ENCODE measurements around the gene GOLPH3L.
"Not testable (repeated sequence)": the region's sequence is repeated elsewhere in the genome, so short reads cannot be mapped to it uniquely, and the experiment has no call there.

GOLPH3L gene

GRCh38 chr1:150718225-150718891, 21.4 kb upstream of the GOLPH3L start:
- no peak overlapping the region for H3K4me3 ChIP-seq (ENCODE audit: low read depth, low read length)
- TF ChIP-seq MAX (IDR thresholded peaks at IDR 0.05; ENCODE audit: low read depth, low read length) (no peak), MYC (IDR thresholded peaks at IDR 0.05; ENCODE audit: low read depth, low read length) (no peak)
- DNase-seq (ENCODE audit: low read depth) = no peak

GRCh38 chr1:150709031-150709430, 12.1 kb upstream of the GOLPH3L start:
- H3K4me3 ChIP-seq (ENCODE audit: low read depth, low read length); DNase-seq (ENCODE audit: low read depth): not testable (repeated sequence)

- no peak overlapping the region for H3K4me3 ChIP-seq (ENCODE audit: low read depth, low read length)
- TF ChIP-seq MYC (IDR thresholded peaks at IDR 0.05; ENCODE audit: low read depth, low read length) (no peak), MAX (IDR thresholded peaks at IDR 0.05; ENCODE audit: low read depth, low read length) (no peak), POLR2A (IDR thresholded peaks at IDR 0.05; ENCODE audit: extremely low read depth, insufficient read length) (no peak), CTCF (IDR thresholded peaks at IDR 0.05; ENCODE audit: low read depth, low read length) (no peak)
- DNase-seq (ENCODE audit: low read depth) = no peak
These were observed 11.6 kb upstream of the GOLPH3L start for GRCh38 chr1:150708595-150708994.

- H3K4me3 ChIP-seq (ENCODE audit: low read depth, low read length) = no peak overlapping the region
- DNase-seq (ENCODE audit: low read depth) = no peak
- TF ChIP-seq MAX (IDR thresholded peaks at IDR 0.05; ENCODE audit: low read depth, low read length) (no peak), POLR2A (IDR thresholded peaks at IDR 0.05; ENCODE audit: extremely low read depth, insufficient read length) (no peak), CTCF (IDR thresholded peaks at IDR 0.05; ENCODE audit: low read depth, low read length) (no peak), MYC (IDR thresholded peaks at IDR 0.05; ENCODE audit: low read depth, low read length) (no peak)
These were observed 9.1 kb upstream of the GOLPH3L start for GRCh38 chr1:150706091-150706490.

- DNase-seq (ENCODE audit: low read depth) = no peak
- no peak overlapping the region for H3K4me3 ChIP-seq (ENCODE audit: low read depth, low read length)
- TF ChIP-seq MAX (IDR thresholded peaks at IDR 0.05; ENCODE audit: low read depth, low read length) = no peak
- no peak for TF ChIP-seq MYC (IDR thresholded peaks at IDR 0.05; ENCODE audit: low read depth, low read length)
- TF ChIP-seq CTCF (IDR thresholded peaks at IDR 0.05; ENCODE audit: low read depth, low read length) = no peak
- no peak for TF ChIP-seq POLR2A (IDR thresholded peaks at IDR 0.05; ENCODE audit: extremely low read depth, insufficient read length)
These were observed 6.5 kb upstream of the GOLPH3L start for GRCh38 chr1:150703427-150703826.

- H3K4me3 ChIP-seq (ENCODE audit: low read depth, low read length) = peak overlapping the region; percentile 93
- no peak for TF ChIP-seq POLR2A (IDR thresholded peaks at IDR 0.05; ENCODE audit: extremely low read depth, insufficient read length)
- peak; percentile 32 for DNase-seq (ENCODE audit: low read depth)
These were observed 364 bp downstream of the GOLPH3L start for GRCh38 chr1:150696590-150696989.

- peak; percentile 11 for DNase-seq (ENCODE audit: low read depth)
- TF ChIP-seq MYC (IDR thresholded peaks at IDR 0.05; ENCODE audit: low read depth, low read length) (no peak), POLR2A (IDR thresholded peaks at IDR 0.05; ENCODE audit: extremely low read depth, insufficient read length) (no peak), CTCF (IDR thresholded peaks at IDR 0.05; ENCODE audit: low read depth, low read length) (no peak), MAX (IDR thresholded peaks at IDR 0.05; ENCODE audit: low read depth, low read length) (no peak)
- peak overlapping the region; percentile 93 for H3K4me3 ChIP-seq (ENCODE audit: low read depth, low read length)
These were observed 792 bp downstream of the GOLPH3L start for GRCh38 chr1:150696162-150696561.
